Naive thymus-derived CD4-positive, alpha-beta T cell (primary cell): Measurements from ENCODE around the gene FLII. TPM values are rescaled to one million over a fixed set of nuclear protein-coding genes. Genes with fewer than 3 reads are reported as not detected.

Experiments
- ATAC-seq: fragments of 150-1000 bp; cut with Tn5 transposase; 2 replicates; pipeline ENCODE4 v1.10.0; 2021; ENCODE audit warnings: mild to moderate bottlenecking, moderate library complexity
- CTCF ChIA-PET: fragments of 350-600 bp; sonication (Branson Sonifier 250); formaldehyde crosslinking; loops from one replicate; lab custom pipeline; 2021; ENCODE audit warnings: antibody characterized with exemption; lab: Charles Lee
- POLR2A ChIA-PET: fragments of 350-600 bp; sonication (Branson Sonifier 250); formaldehyde crosslinking; loops from one replicate; lab custom pipeline; 2021; ENCODE audit warnings: antibody characterized with exemption, inconsistent platforms; lab: Charles Lee
- DNase-seq, 9 donors: peaks; one replicate each; pipeline versions ENCODE4 v3.0.0 to v3.0.0-alpha.2; 2020 to 2022; ENCODE audit warnings: mixed read lengths in 1 of 9
- H3K27ac ChIP-seq: one replicate; pipeline ENCODE4 v1.7.0; 2013; ENCODE audit warnings: mild to moderate bottlenecking, low read depth, low read length, moderate library complexity
- H3K27me3 ChIP-seq, 2 donors: one replicate each; pipeline ENCODE4 v1.7.0; 2013; ENCODE audit warnings: low read length in 2 of 2, mild to moderate bottlenecking in 2 of 2, moderate library complexity in 2 of 2; ENCODE audit not compliant: control insufficient read depth in 2 of 2, insufficient read depth in 2 of 2
- H3K36me3 ChIP-seq, 3 experiments: 1 replicate in 2 of 3; 2 replicates in 1 of 3; pipeline ENCODE4 v1.7.0; 2013; ENCODE audit warnings: low read length in 3 of 3, mild to moderate bottlenecking in 3 of 3, moderate library complexity in 1 of 3; ENCODE audit not compliant: insufficient read depth in 3 of 3, control insufficient read depth in 2 of 3
- H3K4me1 ChIP-seq, 2 donors: one replicate each; pipeline ENCODE4 v1.7.0; 2013; ENCODE audit warnings: low read length in 2 of 2, mild to moderate bottlenecking in 2 of 2, moderate library complexity in 1 of 2; ENCODE audit not compliant: control insufficient read depth in 2 of 2, insufficient read depth in 2 of 2
- H3K4me3 ChIP-seq: 2 replicates; pipeline ENCODE4 v1.7.0; 2013; ENCODE audit warnings: mild to moderate bottlenecking, low read length
- H3K9me3 ChIP-seq, 3 experiments: 1 replicate in 2 of 3; 2 replicates in 1 of 3; pipeline ENCODE4 v1.7.0; 2013; ENCODE audit warnings: low read length in 3 of 3; ENCODE audit not compliant: control insufficient read depth in 2 of 3
- H3K27ac Mint-ChIP-seq, 9 donors: one replicate each; pipeline ENCODE4 v1.8.0; 2020 to 2022; ENCODE audit warnings: mixed read lengths in 9 of 9, mild to moderate bottlenecking in 8 of 9, moderate library complexity in 5 of 9, inconsistent platforms in 2 of 9
- H3K27me3 Mint-ChIP-seq, 5 donors: one replicate each; pipeline ENCODE4 v1.8.0; 2021 to 2022; ENCODE audit warnings: mixed read lengths in 5 of 5, mild to moderate bottlenecking in 1 of 5
- H3K36me3 Mint-ChIP-seq, 5 donors: one replicate each; pipeline ENCODE4 v1.8.0; 2020 to 2022; ENCODE audit warnings: mixed read lengths in 5 of 5, mild to moderate bottlenecking in 3 of 5, inconsistent platforms in 1 of 5
- H3K4me1 Mint-ChIP-seq, 7 donors: one replicate each; pipeline ENCODE4 v1.8.0; 2020 to 2022; ENCODE audit warnings: mixed read lengths in 7 of 7, mild to moderate bottlenecking in 3 of 7, inconsistent platforms in 1 of 7
- H3K4me3 Mint-ChIP-seq, 10 donors: one replicate each; pipeline ENCODE4 v1.8.0; 2020 to 2022; ENCODE audit warnings: mild to moderate bottlenecking in 10 of 10, mixed read lengths in 10 of 10, moderate library complexity in 6 of 10, inconsistent platforms in 2 of 10
- H3K9me3 Mint-ChIP-seq, 11 donors: one replicate each; pipeline ENCODE4 v1.8.0; 2020 to 2022; ENCODE audit warnings: mixed read lengths in 11 of 11, mild to moderate bottlenecking in 4 of 11, inconsistent platforms in 1 of 11, moderate library complexity in 1 of 11
- intact Hi-C, 2 donors: fragments of 100-400 bp; cut with micrococcal nuclease; formaldehyde crosslinking; loops; one replicate each; pipeline ENCODE4 v1.15.1; 2023
- polyA plus RNA-seq, 2 donors: library from polyadenylated mRNA; unstranded; fragments of 300-500 nt; fragmentation: Illumina TruSeq; gene quantifications; one replicate each; pipeline ENCODE4 v1.2.3, GENCODE V29; 2021
- total RNA-seq, 6 experiments: library from RNA in 5 of 6; stranded (reverse) in 5 of 6; gene quantifications; 1 replicate in 5 of 6; 2 replicates in 1 of 6; pipeline ENCODE4 v1.2.3 and lab custom pipeline; 2021 to 2026

Gene FLII
- total and polyA plus RNA-seq, 7 experiments from 2014 or later, result 93.1 to 348 (median 297) TPM

- H3K9me3 ChIP-seq, result no peaks in the 10 kb centered on the region
- H3K27me3 ChIP-seq, result no peaks in the 10 kb centered on the region
- H3K4me1 ChIP-seq, result peaks cover 0 to 11% of the 10 kb centered on the region in 2 donors
- peaks cover 0 to 3% (median 0%) of the 10 kb centered on the region in 7 donors for H3K4me1 Mint-ChIP-seq
- ChIA-PET POLR2A (interaction anchor here (0.7 kb wide), 1 partner anchor 47 kb away, joined by 4 read pairs; the partner anchor contains the start of genes SMCR8 and TOP3A), CTCF (interaction anchor here (0.6 to 1.1 kb wide), 3 partner anchors 15 to 48 kb away, joined by 3 to 5 read pairs (median 3); no protein-coding TSS in a partner anchor)
- H3K27ac ChIP-seq, result no peak overlapping the region
- intact Hi-C loops, result no loop called here
- no peaks in the 10 kb centered on the region for H3K27me3 Mint-ChIP-seq
- H3K36me3 Mint-ChIP-seq, result peaks cover 3 to 5% (median 3%) of the 10 kb centered on the region in 5 donors
- peaks cover 0 to 28% (median 4%) of the 10 kb centered on the region in 3 experiments for H3K36me3 ChIP-seq
- DNase-seq (no peak), ATAC-seq (no peak)
- H3K9me3 Mint-ChIP-seq, result no peaks in the 10 kb centered on the region
- H3K27ac Mint-ChIP-seq, result no peak overlapping the region
- H3K4me3 Mint-ChIP-seq, result no peak overlapping the region
- H3K4me3 ChIP-seq, result no peak overlapping the region
Observed at GRCh38 chr17:18267927-18268711, 9.6 kb upstream of the FLII start.

- Mint-ChIP-seq H3K9me3 (no peaks in the 10 kb centered on the region), H3K27me3 (no peaks in the 10 kb centered on the region), H3K36me3 (peaks cover 0 to 5% (median 4%) of the 10 kb centered on the region in 5 donors), H3K4me3 (no peak overlapping the region), H3K4me1 (peaks cover 0 to 6% (median 1%) of the 10 kb centered on the region in 7 donors), H3K27ac (no peak overlapping the region)
- H3K36me3 ChIP-seq, result peaks cover 0 to 32% (median 4%) of the 10 kb centered on the region in 3 experiments
- H3K4me3 ChIP-seq, result no peak overlapping the region
- H3K27me3 ChIP-seq, result no peaks in the 10 kb centered on the region
- DNase-seq, result no peak
- intact Hi-C loops, result no loop called here
- peaks cover 3 to 11% of the 10 kb centered on the region in 2 donors for H3K4me1 ChIP-seq
- ATAC-seq, result no peak
- H3K27ac ChIP-seq, result no peak overlapping the region
- ChIA-PET CTCF (interaction anchor here (0.9 kb wide), 1 partner anchor 49 kb away, joined by 3 read pairs; no protein-coding TSS in a partner anchor), POLR2A (interaction anchor here (0.7 kb wide), 1 partner anchor 48 kb away, joined by 4 read pairs; the partner anchor contains the start of genes SMCR8 and TOP3A)
- no peaks in the 10 kb centered on the region for H3K9me3 ChIP-seq
Observed at GRCh38 chr17:18267366-18267765, 8.8 kb upstream of the FLII start.

- Histone ChIP-seq H3K4me1 (peaks cover 26 to 27% of the 10 kb centered on the region in 2 donors), H3K4me3 (no peak overlapping the region), H3K9me3 (no peaks in the 10 kb centered on the region), H3K27ac (no peak overlapping the region), H3K27me3 (no peaks in the 10 kb centered on the region), H3K36me3 (peaks cover 0 to 32% (median 4%) of the 10 kb centered on the region in 3 experiments)
- no peak for ATAC-seq
- H3K27ac Mint-ChIP-seq, result no peak overlapping the region
- peaks cover 0 to 2% (median 0%) of the 10 kb centered on the region in 11 donors for H3K9me3 Mint-ChIP-seq
- H3K4me1 Mint-ChIP-seq, result peaks cover 0 to 27% (median 20%) of the 10 kb centered on the region in 7 donors
- ChIA-PET CTCF (interaction anchor here (0.6 kb wide), 1 partner anchor 37 kb away, joined by 5 read pairs; no protein-coding TSS in a partner anchor), POLR2A (no interaction called here)
- peaks cover 0 to 5% (median 4%) of the 10 kb centered on the region in 5 donors for H3K36me3 Mint-ChIP-seq
- no peaks in the 10 kb centered on the region for H3K27me3 Mint-ChIP-seq
- intact Hi-C loops, result loop anchor here in 1 of 2 donors (5.0 kb wide), 1 partner anchor 177 kb away; the partner anchor contains the start of gene DRG2
- DNase-seq, result no peak
- no peak overlapping the region for H3K4me3 Mint-ChIP-seq
Observed at GRCh38 chr17:18263885-18264682, 5.5 kb upstream of the FLII start.

DNA sequence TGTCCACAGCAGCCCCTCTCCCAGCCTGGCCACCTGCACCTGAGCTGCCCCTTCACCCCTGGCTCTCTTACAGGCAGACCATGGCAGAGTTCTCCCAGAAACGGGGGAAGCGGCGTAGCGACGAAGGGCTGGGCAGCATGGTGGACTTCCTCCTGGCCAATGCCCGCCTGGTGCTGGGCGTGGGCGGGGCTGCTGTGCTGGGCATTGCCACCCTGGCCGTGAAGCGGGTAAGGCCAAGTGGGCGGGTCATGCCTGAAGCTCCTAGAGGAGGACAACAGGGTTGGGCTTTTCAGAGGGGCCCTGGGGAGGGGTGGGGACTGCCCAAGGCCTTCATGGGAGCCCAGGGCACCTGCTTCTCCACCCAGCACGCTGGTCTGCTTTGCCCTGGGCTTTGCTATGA is 4.1 kb upstream of the FLII start:
- no peak for ATAC-seq
- intact Hi-C loops, result loop anchor here in 1 of 2 donors (5.0 kb wide), 1 partner anchor 175 kb away; the partner anchor contains the start of gene DRG2
- no peaks in the 10 kb centered on the region for H3K27me3 ChIP-seq
- H3K9me3 Mint-ChIP-seq, result peaks cover 0 to 2% (median 0%) of the 10 kb centered on the region in 11 donors
- CTCF ChIA-PET, result interaction anchor here (1.2 kb wide), 1 partner anchor 14 kb away, joined by 4 read pairs; no protein-coding TSS in a partner anchor
- no peak overlapping the region for H3K4me3 ChIP-seq
- H3K27ac ChIP-seq, result no peak overlapping the region
- H3K4me3 Mint-ChIP-seq, result peak overlapping the region in 7 of 10 donors; percentile 5 to 96 (median 64)
- H3K4me1 Mint-ChIP-seq, result peaks cover 4 to 36% (median 23%) of the 10 kb centered on the region in 7 donors
- H3K36me3 ChIP-seq, result peaks cover 0 to 36% (median 4%) of the 10 kb centered on the region in 3 experiments
- H3K9me3 ChIP-seq, result no peaks in the 10 kb centered on the region
- POLR2A ChIA-PET, result no interaction called here
- DNase-seq, result no peak
- H3K27me3 Mint-ChIP-seq, result no peaks in the 10 kb centered on the region
- peaks cover 24 to 27% of the 10 kb centered on the region in 2 donors for H3K4me1 ChIP-seq
- peaks cover 0 to 6% (median 5%) of the 10 kb centered on the region in 5 donors for H3K36me3 Mint-ChIP-seq
- peak overlapping the region in 2 of 9 donors; percentile 19 to 88 for H3K27ac Mint-ChIP-seq

DNA sequence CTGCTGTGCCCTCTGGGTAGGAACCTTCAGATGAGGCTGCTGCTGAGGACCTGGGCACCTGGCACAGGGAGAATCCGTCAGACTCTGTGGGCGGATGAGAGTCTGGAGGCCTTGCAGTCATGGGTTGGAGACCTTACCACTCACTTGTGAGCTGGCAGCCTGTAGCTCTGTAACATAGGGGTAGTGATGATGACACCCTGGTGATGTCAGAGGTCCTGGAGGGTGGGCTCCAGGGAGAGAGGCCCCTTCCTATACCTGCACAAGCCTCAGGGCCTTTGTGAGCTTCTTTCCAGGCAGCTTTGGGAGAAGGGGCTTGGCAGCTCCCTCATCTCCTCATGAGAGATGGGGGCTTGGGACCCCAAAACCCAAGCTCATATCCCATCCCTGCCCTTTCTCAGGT is 3.6 kb upstream of the FLII start:
- Mint-ChIP-seq H3K4me3 (peak overlapping the region; percentile 78 to 96 (median 84)), H3K27ac (peak overlapping the region in 6 of 9 donors; percentile 19 to 88 (median 78)), H3K9me3 (peaks cover 0 to 2% (median 0%) of the 10 kb centered on the region in 11 donors), H3K4me1 (peaks cover 8 to 41% (median 27%) of the 10 kb centered on the region in 7 donors), H3K27me3 (no peaks in the 10 kb centered on the region), H3K36me3 (peaks cover 0 to 6% (median 5%) of the 10 kb centered on the region in 5 donors)
- no peak for DNase-seq
- Histone ChIP-seq H3K36me3 (peaks cover 0 to 36% (median 4%) of the 10 kb centered on the region in 3 experiments), H3K27ac (peak overlapping the region; percentile 95), H3K4me1 (peaks cover 26 to 33% of the 10 kb centered on the region in 2 donors), H3K4me3 (no peak overlapping the region), H3K9me3 (no peaks in the 10 kb centered on the region), H3K27me3 (no peaks in the 10 kb centered on the region)
- intact Hi-C loops, result loop anchor here in 1 of 2 donors (5.0 kb wide), 1 partner anchor 175 kb away; the partner anchor contains the start of gene DRG2
- POLR2A ChIA-PET, result no interaction called here
- CTCF ChIA-PET, result interaction anchor here (1.2 kb wide), 1 partner anchor 14 kb away, joined by 4 read pairs; no protein-coding TSS in a partner anchor
- ATAC-seq, result no peak
